NT2/D1 (cell line): ENCODE measurements around the gene AP3B1.
"Not testable (repeated sequence)": the region's sequence is repeated elsewhere in the genome, so short reads cannot be mapped to it uniquely, and the experiment has no call there.

Experiments used
- DNase-seq: peaks from one replicate; pipeline ENCODE4 v3.0.0-alpha.2; 2011; ENCODE audit warnings: low read depth, low spot score
- H3K27me3 ChIP-seq: 2 replicates; pipeline ENCODE4 v1.6.0; 2011; ENCODE audit warnings: mild to moderate bottlenecking; ENCODE audit not compliant: insufficient read length, insufficient read depth
- H3K36me3 ChIP-seq: 2 replicates; pipeline ENCODE4 v1.6.1; 2011; ENCODE audit warnings: mild to moderate bottlenecking, low read length, mixed read lengths; ENCODE audit not compliant: insufficient read depth, insufficient read length
- H3K4me1 ChIP-seq: 2 replicates; pipeline ENCODE4 v1.5.1; 2011; ENCODE audit not compliant: insufficient read depth, insufficient read length
- H3K4me3 ChIP-seq: 2 replicates; pipeline ENCODE4 v1.5.1; 2011; ENCODE audit warnings: low read depth; ENCODE audit not compliant: insufficient read length
- H3K9ac ChIP-seq: 2 replicates; pipeline ENCODE4 v1.6.0; 2011; ENCODE audit warnings: low read depth; ENCODE audit not compliant: insufficient read length
- H3K9me3 ChIP-seq: 2 replicates; pipeline ENCODE4 v1.5.1; 2011; ENCODE audit warnings: mild to moderate bottlenecking, low read length; ENCODE audit not compliant: insufficient read depth
- SUZ12 ChIP-seq: IDR thresholded peaks from 2 replicates; pipeline ENCODE4 v1.6.1; 2011; ENCODE audit not compliant: insufficient read length, insufficient read depth; ENCODE audit errors: extremely low read depth
- YY1 ChIP-seq: IDR thresholded peaks from 2 replicates; pipeline ENCODE4 v1.6.1; 2011; ENCODE audit not compliant: insufficient read length, insufficient read depth
- ZNF274 ChIP-seq: IDR thresholded peaks from 2 replicates; pipeline ENCODE4 v1.6.1; 2011; ENCODE audit warnings: mild to moderate bottlenecking, low read depth, low read length

AP3B1 gene

GRCh38 chr5:78056053-78056452 is 238.4 kb downstream of the AP3B1 start:
- H3K9ac ChIP-seq = no peak overlapping the region
- no peaks in the 10 kb centered on the region for H3K27me3 ChIP-seq
- no peak for DNase-seq
- no peaks in the 10 kb centered on the region for H3K9me3 ChIP-seq
- no peak overlapping the region for H3K4me3 ChIP-seq
- TF ChIP-seq YY1 (no peak), ZNF274 (no peak), SUZ12 (no peak)
- H3K4me1 ChIP-seq = no peaks in the 10 kb centered on the region
- no peaks in the 10 kb centered on the region for H3K36me3 ChIP-seq

DNA sequence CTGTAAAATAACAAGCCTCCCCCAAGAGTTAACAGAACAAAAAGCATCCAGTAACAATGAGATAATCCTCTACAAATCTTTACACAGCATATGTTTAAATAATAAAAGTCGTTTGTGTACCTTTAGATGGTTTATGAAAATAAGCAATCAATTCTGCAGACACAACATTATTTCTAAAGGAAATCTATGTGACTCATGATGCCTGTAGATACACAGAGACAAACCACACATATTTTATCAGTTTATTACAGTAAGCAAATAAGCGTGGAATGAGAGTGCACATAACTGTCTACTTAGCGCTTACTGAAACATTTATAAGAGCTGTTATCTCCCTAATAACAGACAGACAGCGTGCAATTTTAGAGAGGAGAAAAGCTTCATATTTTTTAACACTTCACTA is 243.6 kb downstream of the AP3B1 start:
- H3K4me3 ChIP-seq = no peak overlapping the region
- no peaks in the 10 kb centered on the region for H3K9me3 ChIP-seq
- H3K9ac ChIP-seq = no peak overlapping the region
- no peaks in the 10 kb centered on the region for H3K36me3 ChIP-seq
- no peaks in the 10 kb centered on the region for H3K27me3 ChIP-seq
- DNase-seq = no peak
- TF ChIP-seq ZNF274 (no peak), YY1 (no peak), SUZ12 (no peak)
- no peaks in the 10 kb centered on the region for H3K4me1 ChIP-seq

- H3K27me3 ChIP-seq, DNase-seq, H3K36me3 ChIP-seq, H3K4me3 ChIP-seq, H3K9ac ChIP-seq, H3K4me1 ChIP-seq, H3K9me3 ChIP-seq: not testable (repeated sequence)
Observed at GRCh38 chr5:78046823-78047222, 247.7 kb downstream of the AP3B1 start.

GRCh38 chr5:78046006-78046405 is 248.5 kb downstream of the AP3B1 start:
- no peak overlapping the region for H3K4me3 ChIP-seq
- H3K9ac ChIP-seq = no peak overlapping the region
- no peaks in the 10 kb centered on the region for H3K4me1 ChIP-seq
- H3K9me3 ChIP-seq = no peaks in the 10 kb centered on the region
- DNase-seq = peak; percentile 3
- TF ChIP-seq ZNF274 = no peak
- no peak for TF ChIP-seq YY1
- no peak for TF ChIP-seq SUZ12
- no peaks in the 10 kb centered on the region for H3K27me3 ChIP-seq
- no peaks in the 10 kb centered on the region for H3K36me3 ChIP-seq

- no peak overlapping the region for H3K4me3 ChIP-seq
- no peak for DNase-seq
- no peaks in the 10 kb centered on the region for H3K4me1 ChIP-seq
- TF ChIP-seq YY1 = no peak
- no peak for TF ChIP-seq ZNF274
- TF ChIP-seq SUZ12 = no peak
- H3K9ac ChIP-seq = no peak overlapping the region
- H3K9me3 ChIP-seq = no peaks in the 10 kb centered on the region
- H3K36me3 ChIP-seq = no peaks in the 10 kb centered on the region
- no peaks in the 10 kb centered on the region for H3K27me3 ChIP-seq
Observed at GRCh38 chr5:78041805-78042204, 252.7 kb downstream of the AP3B1 start.

DNA sequence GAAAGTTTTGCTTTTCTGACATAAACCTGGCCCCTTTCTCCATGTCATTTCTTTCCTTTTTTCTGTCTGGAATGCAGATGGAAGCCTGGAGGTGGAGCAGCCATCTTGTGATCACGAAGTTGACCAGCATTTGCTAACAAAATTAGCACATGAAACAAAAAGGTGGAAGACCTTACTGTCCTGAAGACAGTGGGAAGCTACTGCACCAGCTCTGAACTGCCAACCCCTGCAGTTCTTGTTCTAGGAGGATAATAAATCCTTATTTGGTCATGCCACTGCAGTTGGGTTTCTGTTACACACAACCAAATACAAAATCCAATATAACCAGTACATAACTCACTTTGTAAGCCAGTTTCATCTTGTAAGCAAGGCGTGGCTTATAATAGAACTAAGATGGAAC is 269.0 kb downstream of the AP3B1 start:
- no peaks in the 10 kb centered on the region for H3K36me3 ChIP-seq
- TF ChIP-seq ZNF274 (no peak), YY1 (no peak), SUZ12 (no peak)
- no peak overlapping the region for H3K4me3 ChIP-seq
- H3K9ac ChIP-seq = no peak overlapping the region
- H3K9me3 ChIP-seq = no peaks in the 10 kb centered on the region
- no peak for DNase-seq
- H3K4me1 ChIP-seq = no peaks in the 10 kb centered on the region
- peaks cover 47% of the 10 kb centered on the region for H3K27me3 ChIP-seq

DNA sequence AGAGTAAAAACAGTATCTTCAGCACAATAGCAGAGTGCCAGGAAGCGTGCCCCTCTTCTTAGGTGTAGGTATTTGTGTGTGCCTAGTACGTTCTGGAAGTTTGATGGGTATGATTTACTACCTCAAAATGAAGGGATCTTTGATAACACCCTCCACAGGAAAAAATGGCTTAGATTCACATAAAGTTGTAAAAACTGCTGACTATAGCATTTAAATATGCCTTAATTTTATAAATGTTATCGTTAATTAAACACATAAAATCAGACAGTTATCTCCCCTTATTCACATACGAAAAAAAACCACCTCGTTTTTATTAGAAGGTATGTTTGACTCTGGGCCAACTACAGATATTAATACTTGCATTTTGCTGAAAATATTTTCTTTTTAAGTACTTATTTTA is 274.8 kb downstream of the AP3B1 start:
- Histone ChIP-seq H3K9ac (no peak overlapping the region), H3K4me3 (no peak overlapping the region), H3K36me3 (no peaks in the 10 kb centered on the region), H3K9me3 (no peaks in the 10 kb centered on the region), H3K27me3 (peaks cover 96% of the 10 kb centered on the region), H3K4me1 (no peaks in the 10 kb centered on the region)
- TF ChIP-seq ZNF274 (no peak), YY1 (no peak), SUZ12 (no peak)
- DNase-seq = no peak

- peak; percentile 63 for DNase-seq
- Histone ChIP-seq H3K9me3 (no peaks in the 10 kb centered on the region), H3K4me1 (no peaks in the 10 kb centered on the region), H3K9ac (no peak overlapping the region), H3K4me3 (no peak overlapping the region), H3K36me3 (no peaks in the 10 kb centered on the region), H3K27me3 (peaks cover 98% of the 10 kb centered on the region)
- TF ChIP-seq SUZ12 = no peak
- no peak for TF ChIP-seq ZNF274
- no peak for TF ChIP-seq YY1
Observed at GRCh38 chr5:78016863-78017529, 277.5 kb downstream of the AP3B1 start.
